HG03108 (cell line): ENCODE data around the gene CRK.
"Not testable (repeated sequence)": the region's sequence is repeated elsewhere in the genome, so short reads cannot be mapped to it uniquely, and the experiment has no call there.

Experiments
- ATAC-seq: cut with Tn5 transposase; IDR thresholded peaks from one replicate; pipeline ENCODE4 v1.9.1; 2021; ENCODE audit warnings: moderate library complexity; ENCODE audit not compliant: unreplicated experiment

CRK gene

GRCh38 chr17:1390432-1391367 lies 65.3 kb downstream of the CRK start:
- no peak for ATAC-seq

GRCh38 chr17:1387490-1388227 lies 68.4 kb downstream of the CRK start:
- not testable (repeated sequence) for ATAC-seq

GRCh38 chr17:1386675-1387190 lies 69.3 kb downstream of the CRK start:
- ATAC-seq = not testable (repeated sequence)

DNA sequence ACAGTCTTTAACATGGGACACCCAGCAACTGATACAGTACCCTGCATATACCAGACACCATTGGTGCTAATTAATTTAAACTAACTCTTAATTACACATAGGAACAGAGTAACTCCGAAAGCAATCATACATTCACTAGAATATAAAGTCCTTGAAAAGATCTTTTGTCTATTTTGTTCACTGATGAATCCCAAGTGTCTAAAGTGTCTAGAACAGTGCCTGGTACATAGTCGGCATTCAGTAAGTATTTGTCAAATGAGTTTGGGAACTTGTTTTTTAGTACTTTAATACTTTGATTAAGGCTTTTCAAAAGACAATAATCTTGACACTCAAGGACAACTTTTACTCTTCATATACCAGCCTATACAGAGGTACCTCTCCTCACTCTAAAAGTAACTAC lies 69.8 kb downstream of the CRK start:
- no peak for ATAC-seq

DNA sequence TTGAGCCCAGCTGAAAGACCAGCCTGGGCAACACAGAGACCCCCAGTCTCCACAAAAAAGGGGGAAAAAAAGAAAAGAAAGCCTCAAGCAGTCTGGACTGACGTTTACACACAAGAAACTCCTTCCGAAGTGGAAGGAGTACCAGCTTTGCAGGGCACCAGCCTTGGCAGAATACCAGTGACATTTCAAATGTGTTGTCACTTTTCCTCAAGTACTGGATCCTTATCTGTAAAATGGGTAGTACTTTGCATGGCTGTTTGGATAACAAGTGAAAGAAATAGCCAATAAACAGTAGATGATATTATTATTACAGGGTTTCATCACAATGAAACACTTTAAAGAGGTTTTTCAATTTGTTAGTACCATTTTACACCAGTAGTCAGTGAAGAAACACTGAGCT lies 70.2 kb downstream of the CRK start:
- no peak for ATAC-seq

DNA sequence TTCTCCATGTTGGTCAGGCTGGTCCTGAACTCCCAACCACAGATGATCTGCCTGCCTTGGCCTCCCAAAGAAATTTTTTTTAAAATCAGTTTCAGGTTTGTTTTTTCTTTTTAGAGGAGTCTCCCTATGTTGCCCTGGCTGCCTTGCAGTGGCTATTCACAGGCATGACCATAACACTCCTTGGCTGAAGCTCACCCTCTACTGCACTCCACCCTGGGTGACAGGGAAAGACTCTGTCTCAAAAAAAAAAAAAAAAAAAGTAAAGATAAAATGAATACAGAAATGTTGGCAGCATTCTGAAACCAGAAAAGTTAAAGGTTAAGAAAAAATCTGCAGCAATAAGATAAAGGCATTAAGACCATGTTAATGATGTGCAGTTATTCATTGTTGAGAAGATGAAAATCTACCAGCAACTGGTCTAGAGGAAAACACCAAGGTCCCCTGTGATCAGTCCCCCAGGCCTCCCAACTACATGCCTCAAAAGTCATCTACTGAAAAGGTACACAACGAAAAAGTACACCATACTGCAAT lies 71.1 kb downstream of the CRK start:
- no peak for ATAC-seq

GRCh38 chr17:1379930-1380313 lies 76.1 kb downstream of the CRK start:
- ATAC-seq = no peak

DNA sequence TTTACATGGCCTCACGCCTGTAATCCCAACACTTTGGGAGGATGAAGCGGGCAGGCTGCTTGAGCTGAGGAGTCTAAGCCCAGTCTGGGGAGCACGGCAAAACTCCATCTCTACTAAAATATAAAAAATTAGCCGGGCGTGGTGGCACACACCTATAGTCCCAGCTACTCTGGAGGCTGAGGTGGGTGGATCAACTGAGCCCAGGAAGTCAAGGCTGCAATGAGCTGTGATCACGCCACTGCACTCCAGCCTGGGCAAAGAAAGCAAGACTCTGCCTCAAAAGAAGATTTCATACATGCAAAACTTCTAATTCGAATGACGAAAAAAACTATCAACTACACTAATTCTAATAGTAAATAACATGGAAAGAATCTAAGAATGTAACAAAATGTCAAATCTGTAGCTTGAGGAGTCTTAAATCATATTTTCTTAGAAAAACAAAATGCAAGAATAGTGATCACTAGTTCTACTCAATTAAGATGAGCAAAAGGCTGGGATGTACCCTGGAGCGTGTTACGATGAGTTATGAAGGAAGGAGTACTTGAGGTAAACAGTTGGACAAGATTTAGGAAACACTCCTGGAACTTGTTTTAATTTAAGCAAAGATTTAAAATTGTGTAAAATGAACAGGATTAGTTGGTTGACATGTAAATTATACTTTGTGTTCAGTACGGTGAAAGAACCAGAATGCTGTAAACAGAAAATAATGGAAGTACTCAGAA lies 76.7 kb downstream of the CRK start:
- no peak for ATAC-seq

- ATAC-seq = not testable (repeated sequence)
Measured at GRCh38 chr17:1378476-1378860, 77.6 kb downstream of the CRK start.

GRCh38 chr17:1377334-1377733 lies 78.7 kb downstream of the CRK start:
- ATAC-seq = no peak

DNA sequence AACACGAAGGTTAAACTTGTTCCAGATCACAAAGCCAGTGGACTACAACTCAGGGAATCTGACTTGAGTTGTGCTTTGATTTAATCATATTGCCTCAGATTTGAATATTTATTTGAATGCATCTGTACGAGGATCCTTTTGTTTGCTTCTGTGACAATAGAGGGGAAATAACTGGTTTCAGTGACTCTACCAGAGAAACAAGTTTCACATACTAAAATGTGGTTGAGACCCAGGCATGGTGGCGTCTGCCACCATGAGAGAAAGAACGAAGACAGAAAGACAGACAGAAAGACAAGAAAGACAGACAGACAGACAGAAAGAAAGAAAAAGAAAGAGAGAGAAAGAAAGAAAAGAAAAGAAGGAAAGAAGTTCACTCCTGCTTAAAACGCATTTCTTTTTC lies 80.0 kb downstream of the CRK start:
- no peak for ATAC-seq

GRCh38 chr17:1375615-1376014 lies 80.4 kb downstream of the CRK start:
- no peak for ATAC-seq

DNA sequence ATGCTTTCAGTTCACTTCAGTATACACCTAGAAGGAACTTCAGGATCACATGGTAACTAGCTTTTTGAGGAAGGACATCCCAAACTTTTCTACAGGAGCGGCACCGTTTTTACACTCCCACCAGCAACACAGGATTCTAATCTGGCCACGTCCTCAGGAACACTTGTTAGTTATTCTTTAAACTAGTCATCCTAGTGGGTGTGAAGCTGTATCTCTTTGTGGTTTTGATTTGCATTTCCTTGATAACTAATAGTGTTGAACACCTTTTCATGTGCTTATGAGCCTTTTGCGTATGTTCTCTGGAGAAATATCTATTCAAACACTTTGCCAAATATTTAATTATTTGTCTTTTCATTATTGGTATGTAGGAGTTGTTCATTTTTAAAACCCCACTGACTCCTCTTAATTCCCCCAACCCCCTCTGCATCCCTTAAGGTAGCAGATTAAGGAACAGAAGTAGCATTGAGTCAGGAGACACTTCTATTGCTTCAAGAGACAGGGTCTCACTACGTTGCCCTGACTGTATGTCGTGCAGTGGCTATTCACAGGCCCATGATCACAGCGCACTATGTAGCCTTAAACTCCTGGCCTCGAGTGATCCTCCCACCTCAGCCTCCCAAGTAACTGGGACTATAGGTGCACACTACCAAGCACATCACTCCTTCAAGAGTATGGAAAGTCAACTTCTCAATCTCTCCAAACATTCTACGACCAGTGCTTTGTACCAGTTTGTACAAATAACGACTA lies 81.4 kb downstream of the CRK start:
- no peak for ATAC-seq

DNA sequence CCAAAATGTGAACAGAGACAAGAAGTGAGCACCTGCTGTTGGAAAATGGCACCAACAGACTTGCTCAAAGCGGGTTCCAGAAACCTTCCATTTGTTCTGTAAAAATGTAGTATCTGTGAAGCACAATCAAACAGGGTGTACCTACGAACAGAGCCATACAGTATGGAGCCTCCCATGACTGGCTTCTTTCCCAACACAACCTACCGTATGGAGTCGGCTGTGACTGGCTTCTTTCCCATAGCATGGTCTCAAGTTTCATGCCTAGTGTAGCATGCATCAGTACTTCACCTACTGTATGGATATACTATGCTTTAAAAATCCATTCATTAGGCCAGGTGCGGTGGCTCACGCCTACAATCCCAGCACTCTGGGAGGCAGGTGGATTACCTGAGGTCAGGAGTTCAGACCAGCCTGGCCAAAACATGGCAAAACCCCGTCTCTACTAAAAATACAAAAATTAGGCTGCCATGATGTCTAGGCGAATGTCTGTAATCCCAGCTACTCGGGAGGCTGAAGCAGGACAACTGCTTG lies 82.3 kb downstream of the CRK start:
- ATAC-seq = no peak

DNA sequence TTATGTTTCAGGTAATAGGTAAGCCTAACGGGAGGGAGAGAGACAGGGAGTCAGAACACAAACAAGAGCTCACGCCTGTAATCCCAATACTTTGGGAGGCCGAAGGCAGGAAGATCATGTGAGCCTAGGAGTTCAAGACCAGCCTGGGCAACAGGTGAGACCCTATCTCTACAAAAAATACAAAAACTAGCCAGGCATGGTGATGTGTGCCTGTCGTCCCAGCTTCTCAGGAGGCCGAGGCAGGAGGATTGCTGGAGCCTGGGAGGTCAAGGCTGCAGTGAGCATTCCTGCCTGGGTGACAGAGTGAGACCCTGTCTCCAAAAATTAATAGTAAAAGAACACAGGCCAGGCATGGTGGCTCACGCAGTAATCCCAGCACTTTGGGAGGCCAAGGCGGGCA lies 83.4 kb downstream of the CRK start:
- no peak for ATAC-seq

GRCh38 chr17:1371893-1372590 lies 84.0 kb downstream of the CRK start:
- ATAC-seq = no peak
